ENCODE results near the gene TDRD9.

DNA sequence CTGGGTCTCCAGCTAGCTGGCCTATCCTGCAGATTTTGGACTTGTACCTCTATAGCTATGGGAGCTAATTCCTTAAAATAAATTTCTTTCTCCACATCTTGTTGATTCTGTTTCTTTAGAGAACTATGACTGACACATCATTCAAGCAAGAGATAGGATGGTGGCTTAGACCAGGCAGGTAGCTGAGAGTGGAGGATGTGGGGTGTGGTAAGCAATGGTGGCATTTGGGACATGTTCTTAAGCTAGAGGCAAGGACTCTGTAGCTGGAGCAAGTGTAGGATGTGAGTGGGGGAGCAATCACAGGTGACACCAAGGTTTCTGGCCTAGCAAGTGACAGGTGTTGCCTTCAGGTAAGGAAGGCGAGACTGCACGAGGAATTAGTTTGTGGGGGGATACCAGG lies 6.8 kb downstream of the TDRD9 start:
- TF ChIP-seq, protein P1, sequence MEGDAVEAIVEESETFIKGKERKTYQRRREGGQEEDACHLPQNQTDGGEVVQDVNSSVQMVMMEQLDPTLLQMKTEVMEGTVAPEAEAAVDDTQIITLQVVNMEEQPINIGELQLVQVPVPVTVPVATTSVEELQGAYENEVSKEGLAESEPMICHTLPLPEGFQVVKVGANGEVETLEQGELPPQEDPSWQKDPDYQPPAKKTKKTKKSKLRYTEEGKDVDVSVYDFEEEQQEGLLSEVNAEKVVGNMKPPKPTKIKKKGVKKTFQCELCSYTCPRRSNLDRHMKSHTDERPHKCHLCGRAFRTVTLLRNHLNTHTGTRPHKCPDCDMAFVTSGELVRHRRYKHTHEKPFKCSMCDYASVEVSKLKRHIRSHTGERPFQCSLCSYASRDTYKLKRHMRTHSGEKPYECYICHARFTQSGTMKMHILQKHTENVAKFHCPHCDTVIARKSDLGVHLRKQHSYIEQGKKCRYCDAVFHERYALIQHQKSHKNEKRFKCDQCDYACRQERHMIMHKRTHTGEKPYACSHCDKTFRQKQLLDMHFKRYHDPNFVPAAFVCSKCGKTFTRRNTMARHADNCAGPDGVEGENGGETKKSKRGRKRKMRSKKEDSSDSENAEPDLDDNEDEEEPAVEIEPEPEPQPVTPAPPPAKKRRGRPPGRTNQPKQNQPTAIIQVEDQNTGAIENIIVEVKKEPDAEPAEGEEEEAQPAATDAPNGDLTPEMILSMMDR (IDR thresholded peaks at IDR 0.05), result no peak
- no peak for TF ChIP-seq POLR2AphosphoS5 (IDR thresholded peaks at IDR 0.05)
- no peak for TF ChIP-seq POLR2A (IDR thresholded peaks at IDR 0.05)

All from breast epithelium (tissue), 3 donors.